Gastroesophageal sphincter (tissue), 3 donors: ENCODE results near the gene ITM2C.

Source experiments
- CTCF ChIP-seq, 4 experiments: fragments of 200-600 bp in 2 of 4; fragments of 450-650 bp in 2 of 4; sonication (generic) in 1 of 4; IDR thresholded peaks; one replicate each; pipeline ENCODE4 v1.5.1; 2017 to 2019; ENCODE audit warnings: antibody characterized with exemption in 4 of 4, mild to moderate bottlenecking in 2 of 4, moderate library complexity in 2 of 4
- EP300 ChIP-seq: sonication (generic); formaldehyde crosslinking; IDR thresholded peaks from one replicate; pipeline ENCODE4 v1.6.1; 2017; ENCODE audit warnings: antibody characterized with exemption, mild to moderate bottlenecking
- POLR2A ChIP-seq, 2 donors: fragments of 450-650 bp; IDR thresholded peaks; one replicate each; pipeline ENCODE4 v1.6.1; 2017; ENCODE audit warnings: antibody characterized with exemption in 2 of 2, mild to moderate bottlenecking in 2 of 2, moderate library complexity in 1 of 2
- POLR2AphosphoS5 ChIP-seq: sonication (generic); formaldehyde crosslinking; IDR thresholded peaks from one replicate; pipeline ENCODE4 v1.6.1; 2017; ENCODE audit warnings: antibody characterized with exemption

GRCh38 chr2:230871361-230872150, 6.8 kb downstream of the ITM2C start:
- no peak for TF ChIP-seq CTCF (IDR thresholded peaks at IDR 0.05)
- TF ChIP-seq POLR2A (IDR thresholded peaks at IDR 0.05), result no peak
- no peak for TF ChIP-seq EP300
- no peak for TF ChIP-seq POLR2AphosphoS5
